GM23338 (cell line): ENCODE results near the gene SH3BP5.

Source experiments
- EZH2 ChIP-seq: fragments of 200-600 bp; sonication (generic); IDR thresholded peaks from one replicate; pipeline ENCODE4 v1.8.0; 2017; ENCODE audit warnings: antibody characterized with exemption, mild to moderate bottlenecking, low read depth; ENCODE audit not compliant: unreplicated experiment
- EZH2phosphoT487 ChIP-seq: fragments of 200-600 bp; sonication (generic); IDR thresholded peaks from one replicate; pipeline ENCODE4 v1.8.1; 2018; ENCODE audit warnings: antibody characterized with exemption; ENCODE audit not compliant: unreplicated experiment
- JUNB ChIP-seq: IDR thresholded peaks from one replicate; pipeline ENCODE4 v1.6.1; 2016; ENCODE audit warnings: antibody characterized with exemption; ENCODE audit not compliant: unreplicated experiment
- NANOG ChIP-seq: IDR thresholded peaks from 2 replicates; pipeline ENCODE4 v1.6.1; 2016; ENCODE audit warnings: antibody characterized with exemption, borderline replicate concordance
- POLR2AphosphoS5 ChIP-seq: IDR thresholded peaks from 2 replicates; pipeline ENCODE4 v1.6.1; 2016; ENCODE audit warnings: antibody characterized with exemption, low read depth
- ZNF114 ChIP-seq: fragments of 250-450 bp; sonication (Bioruptor Pico); IDR thresholded peaks from 2 replicates; pipeline ENCODE4 v1.5.0; 2020; ENCODE audit warnings: mild to moderate bottlenecking, moderate library complexity
- TF ChIP-seq, protein P1 (sequence below), 2 experiments: fragments of 200-600 bp in 1 of 2; sonication (generic) in 1 of 2; conservative IDR thresholded peaks; 2 replicates each; pipeline versions ENCODE4 v1.5.1 to v1.6.1; 2016 to 2017; ENCODE audit warnings: antibody characterized with exemption in 2 of 2, low read depth in 2 of 2, mild to moderate bottlenecking in 2 of 2, moderate library complexity in 1 of 2
- TF ChIP-seq, protein P2 (sequence below): IDR thresholded peaks from one replicate; pipeline ENCODE4 v1.6.1; 2018; ENCODE audit warnings: antibody characterized with exemption; ENCODE audit not compliant: unreplicated experiment
- TF ChIP-seq, protein P3 (sequence below): IDR thresholded peaks from 2 replicates; pipeline ENCODE4 v1.6.1; 2016; ENCODE audit warnings: antibody characterized with exemption

DNA sequence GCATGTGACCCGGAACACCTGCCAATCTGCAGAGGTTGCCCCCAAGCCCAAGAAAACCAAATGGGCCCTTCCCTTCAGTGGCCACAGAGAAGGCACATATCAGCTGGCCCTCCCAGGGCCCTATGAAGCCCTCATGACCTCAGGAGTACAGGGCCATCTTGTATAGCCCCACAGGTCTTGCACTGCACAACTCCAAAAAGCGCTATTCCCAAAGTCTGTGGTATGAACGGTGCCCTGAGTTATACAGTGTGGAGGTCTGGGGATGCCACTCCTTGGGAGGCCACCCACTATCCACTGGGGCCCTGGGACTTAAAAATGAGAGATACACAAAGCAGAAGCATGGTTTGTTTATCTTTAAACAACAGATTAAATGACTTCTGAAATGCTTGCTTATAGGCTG, 64.9 kb downstream of the SH3BP5 start:
- TF ChIP-seq, protein P1, sequence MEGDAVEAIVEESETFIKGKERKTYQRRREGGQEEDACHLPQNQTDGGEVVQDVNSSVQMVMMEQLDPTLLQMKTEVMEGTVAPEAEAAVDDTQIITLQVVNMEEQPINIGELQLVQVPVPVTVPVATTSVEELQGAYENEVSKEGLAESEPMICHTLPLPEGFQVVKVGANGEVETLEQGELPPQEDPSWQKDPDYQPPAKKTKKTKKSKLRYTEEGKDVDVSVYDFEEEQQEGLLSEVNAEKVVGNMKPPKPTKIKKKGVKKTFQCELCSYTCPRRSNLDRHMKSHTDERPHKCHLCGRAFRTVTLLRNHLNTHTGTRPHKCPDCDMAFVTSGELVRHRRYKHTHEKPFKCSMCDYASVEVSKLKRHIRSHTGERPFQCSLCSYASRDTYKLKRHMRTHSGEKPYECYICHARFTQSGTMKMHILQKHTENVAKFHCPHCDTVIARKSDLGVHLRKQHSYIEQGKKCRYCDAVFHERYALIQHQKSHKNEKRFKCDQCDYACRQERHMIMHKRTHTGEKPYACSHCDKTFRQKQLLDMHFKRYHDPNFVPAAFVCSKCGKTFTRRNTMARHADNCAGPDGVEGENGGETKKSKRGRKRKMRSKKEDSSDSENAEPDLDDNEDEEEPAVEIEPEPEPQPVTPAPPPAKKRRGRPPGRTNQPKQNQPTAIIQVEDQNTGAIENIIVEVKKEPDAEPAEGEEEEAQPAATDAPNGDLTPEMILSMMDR (conservative IDR thresholded peaks at IDR 0.05; ENCODE audit: low read depth in 2 of 2), result no peak
- TF ChIP-seq NANOG (no peak), POLR2AphosphoS5 (no peak), JUNB (no peak), EZH2 (no peak), EZH2phosphoT487 (no peak), ZNF114 (no peak)
- TF ChIP-seq, protein P2, sequence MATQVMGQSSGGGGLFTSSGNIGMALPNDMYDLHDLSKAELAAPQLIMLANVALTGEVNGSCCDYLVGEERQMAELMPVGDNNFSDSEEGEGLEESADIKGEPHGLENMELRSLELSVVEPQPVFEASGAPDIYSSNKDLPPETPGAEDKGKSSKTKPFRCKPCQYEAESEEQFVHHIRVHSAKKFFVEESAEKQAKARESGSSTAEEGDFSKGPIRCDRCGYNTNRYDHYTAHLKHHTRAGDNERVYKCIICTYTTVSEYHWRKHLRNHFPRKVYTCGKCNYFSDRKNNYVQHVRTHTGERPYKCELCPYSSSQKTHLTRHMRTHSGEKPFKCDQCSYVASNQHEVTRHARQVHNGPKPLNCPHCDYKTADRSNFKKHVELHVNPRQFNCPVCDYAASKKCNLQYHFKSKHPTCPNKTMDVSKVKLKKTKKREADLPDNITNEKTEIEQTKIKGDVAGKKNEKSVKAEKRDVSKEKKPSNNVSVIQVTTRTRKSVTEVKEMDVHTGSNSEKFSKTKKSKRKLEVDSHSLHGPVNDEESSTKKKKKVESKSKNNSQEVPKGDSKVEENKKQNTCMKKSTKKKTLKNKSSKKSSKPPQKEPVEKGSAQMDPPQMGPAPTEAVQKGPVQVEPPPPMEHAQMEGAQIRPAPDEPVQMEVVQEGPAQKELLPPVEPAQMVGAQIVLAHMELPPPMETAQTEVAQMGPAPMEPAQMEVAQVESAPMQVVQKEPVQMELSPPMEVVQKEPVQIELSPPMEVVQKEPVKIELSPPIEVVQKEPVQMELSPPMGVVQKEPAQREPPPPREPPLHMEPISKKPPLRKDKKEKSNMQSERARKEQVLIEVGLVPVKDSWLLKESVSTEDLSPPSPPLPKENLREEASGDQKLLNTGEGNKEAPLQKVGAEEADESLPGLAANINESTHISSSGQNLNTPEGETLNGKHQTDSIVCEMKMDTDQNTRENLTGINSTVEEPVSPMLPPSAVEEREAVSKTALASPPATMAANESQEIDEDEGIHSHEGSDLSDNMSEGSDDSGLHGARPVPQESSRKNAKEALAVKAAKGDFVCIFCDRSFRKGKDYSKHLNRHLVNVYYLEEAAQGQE, result no peak
- TF ChIP-seq, protein P3, sequence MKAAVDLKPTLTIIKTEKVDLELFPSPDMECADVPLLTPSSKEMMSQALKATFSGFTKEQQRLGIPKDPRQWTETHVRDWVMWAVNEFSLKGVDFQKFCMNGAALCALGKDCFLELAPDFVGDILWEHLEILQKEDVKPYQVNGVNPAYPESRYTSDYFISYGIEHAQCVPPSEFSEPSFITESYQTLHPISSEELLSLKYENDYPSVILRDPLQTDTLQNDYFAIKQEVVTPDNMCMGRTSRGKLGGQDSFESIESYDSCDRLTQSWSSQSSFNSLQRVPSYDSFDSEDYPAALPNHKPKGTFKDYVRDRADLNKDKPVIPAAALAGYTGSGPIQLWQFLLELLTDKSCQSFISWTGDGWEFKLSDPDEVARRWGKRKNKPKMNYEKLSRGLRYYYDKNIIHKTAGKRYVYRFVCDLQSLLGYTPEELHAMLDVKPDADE, result no peak
